Neural cell (in vitro differentiated cells): ENCODE measurements around the gene DENND1A. TPM values are rescaled to one million over a fixed set of nuclear protein-coding genes. Genes with fewer than 3 reads are reported as not detected.
A peak's percentile ranks its signal among the peaks of the same experiment; 100 is the strongest.

Experiments
- H2AFZ ChIP-seq: fragments of 200-600, 300-800 bp; sonication (generic), shearing (Covaris generic); 2 replicates; pipeline ENCODE4 v1.6.0; 2014; ENCODE audit warnings: low read depth, mild to moderate bottlenecking, antibody characterized with exemption, low read length, moderate library complexity
- H3F3A ChIP-seq: fragments of 200-600 bp; shearing (Covaris generic); 2 replicates; pipeline ENCODE4 v1.6.1; 2016; ENCODE audit warnings: mild to moderate bottlenecking, moderate library complexity, mixed read lengths, antibody characterized with exemption, low read length; ENCODE audit not compliant: insufficient read depth, poor library complexity, severe bottlenecking
- H3K27ac ChIP-seq: fragments of 200-600, 300-800 bp; sonication (generic), shearing (Covaris generic); 2 replicates; pipeline ENCODE4 v1.5.1; 2014; ENCODE audit warnings: mild to moderate bottlenecking, low read length, moderate library complexity
- H3K27me3 ChIP-seq: fragments of 300-800, 200-600 bp; sonication (generic), shearing (Covaris generic); 2 replicates; pipeline ENCODE4 v1.6.0; 2014; ENCODE audit warnings: mild to moderate bottlenecking, low read depth, low read length, moderate library complexity; ENCODE audit not compliant: insufficient read depth
- H3K36me3 ChIP-seq: fragments of 300-800, 200-600 bp; sonication (generic), shearing (Covaris generic); 2 replicates; pipeline ENCODE4 v1.5.1; 2014; ENCODE audit warnings: mild to moderate bottlenecking, antibody characterized with exemption, low read length, moderate library complexity; ENCODE audit not compliant: insufficient read depth
- H3K4me2 ChIP-seq: fragments of 300-800, 200-600 bp; sonication (generic), shearing (Covaris generic); 2 replicates; pipeline ENCODE4 v1.6.0; 2014; ENCODE audit warnings: mild to moderate bottlenecking, low read length
- H3K4me3 ChIP-seq: fragments of 300-800, 200-600 bp; sonication (generic), shearing (Covaris generic); 2 replicates; pipeline ENCODE4 v1.5.1; 2014; ENCODE audit warnings: mild to moderate bottlenecking, low read length, moderate library complexity
- H3K79me2 ChIP-seq: fragments of 200-600 bp; shearing (Covaris generic); replicated peaks from 2 replicates; pipeline ENCODE4 v1.6.0; 2014; ENCODE audit warnings: mild to moderate bottlenecking, low read length, moderate library complexity; ENCODE audit not compliant: insufficient read depth
- H3K9ac ChIP-seq: fragments of 300-800, 200-600 bp; sonication (generic), shearing (Covaris generic); 2 replicates; pipeline ENCODE4 v1.6.1; 2016; ENCODE audit warnings: mild to moderate bottlenecking, low read length, mixed read lengths
- H3K9me2 ChIP-seq: fragments of 200-600 bp; shearing (Covaris generic); 2 replicates; pipeline ENCODE4 v1.6.1; 2016; ENCODE audit warnings: mild to moderate bottlenecking, low read length, mixed read lengths; ENCODE audit not compliant: insufficient read depth
- H3K9me3 ChIP-seq: fragments of 200-600, 300-800 bp; sonication (generic), shearing (Covaris generic); 2 replicates; pipeline ENCODE4 v1.6.1; 2016; ENCODE audit warnings: mild to moderate bottlenecking, mixed run types, low read length, moderate library complexity, mixed read lengths
- H4K20me1 ChIP-seq: fragments of 200-600 bp; shearing (Covaris generic); 2 replicates; pipeline ENCODE4 v1.6.1; 2016; ENCODE audit warnings: mild to moderate bottlenecking, mixed run types; ENCODE audit not compliant: insufficient read depth
- EP300 ChIP-seq: fragments of 450-650 bp; conservative IDR thresholded peaks from 2 replicates; pipeline ENCODE4 v1.6.1; 2014; ENCODE audit warnings: antibody characterized with exemption, mild to moderate bottlenecking, moderate library complexity; ENCODE audit not compliant: poor library complexity, severe bottlenecking
- EZH2 ChIP-seq: fragments of 200-600, 300-800 bp; shearing (Covaris generic), sonication (generic); IDR thresholded peaks from 2 replicates; pipeline ENCODE4 v1.6.1; 2014; ENCODE audit warnings: antibody characterized with exemption, low read length, borderline replicate concordance, mild to moderate bottlenecking; ENCODE audit not compliant: insufficient read depth, poor library complexity, severe bottlenecking
- MXI1 ChIP-seq: fragments of 450-650 bp; conservative IDR thresholded peaks from 2 replicates; pipeline ENCODE4 v1.6.1; 2014; ENCODE audit warnings: antibody characterized with exemption, mild to moderate bottlenecking; ENCODE audit not compliant: poor library complexity, severe bottlenecking
- POLR2AphosphoS5 ChIP-seq: IDR thresholded peaks from 2 replicates; pipeline ENCODE4 v1.6.1; 2012
- RAD21 ChIP-seq: fragments of 450-650 bp; conservative IDR thresholded peaks from 2 replicates; pipeline ENCODE4 v1.6.1; 2014; ENCODE audit warnings: antibody characterized with exemption, mild to moderate bottlenecking, moderate library complexity
- SMC3 ChIP-seq: fragments of 450-650 bp; conservative IDR thresholded peaks from 2 replicates; pipeline ENCODE4 v1.6.1; 2014; ENCODE audit warnings: antibody characterized with exemption, mild to moderate bottlenecking, moderate library complexity; ENCODE audit not compliant: poor library complexity
- TAF1 ChIP-seq: IDR thresholded peaks from 2 replicates; pipeline ENCODE4 v1.6.1; 2012; ENCODE audit warnings: low read depth
- polyA plus RNA-seq: library from polyadenylated mRNA; depleted of rRNA; stranded (reverse); fragments of >200 nt; gene quantifications from 2 replicates; pipeline ENCODE4 v1.2.3, GENCODE V29; 2014
- TF ChIP-seq, protein P1 (sequence below): IDR thresholded peaks from 2 replicates; pipeline ENCODE4 v1.6.1; 2012; ENCODE audit warnings: borderline replicate concordance
- TF ChIP-seq, protein P2 (sequence below): fragments of 450-650 bp; IDR thresholded peaks from 2 replicates; pipeline ENCODE4 v1.5.1; 2014; ENCODE audit warnings: antibody characterized with exemption, mild to moderate bottlenecking, moderate library complexity; ENCODE audit not compliant: poor library complexity, severe bottlenecking

The DENND1A gene
- polyA plus RNA-seq, 1 donor from 2014 or later, result 2.3 TPM

DNA sequence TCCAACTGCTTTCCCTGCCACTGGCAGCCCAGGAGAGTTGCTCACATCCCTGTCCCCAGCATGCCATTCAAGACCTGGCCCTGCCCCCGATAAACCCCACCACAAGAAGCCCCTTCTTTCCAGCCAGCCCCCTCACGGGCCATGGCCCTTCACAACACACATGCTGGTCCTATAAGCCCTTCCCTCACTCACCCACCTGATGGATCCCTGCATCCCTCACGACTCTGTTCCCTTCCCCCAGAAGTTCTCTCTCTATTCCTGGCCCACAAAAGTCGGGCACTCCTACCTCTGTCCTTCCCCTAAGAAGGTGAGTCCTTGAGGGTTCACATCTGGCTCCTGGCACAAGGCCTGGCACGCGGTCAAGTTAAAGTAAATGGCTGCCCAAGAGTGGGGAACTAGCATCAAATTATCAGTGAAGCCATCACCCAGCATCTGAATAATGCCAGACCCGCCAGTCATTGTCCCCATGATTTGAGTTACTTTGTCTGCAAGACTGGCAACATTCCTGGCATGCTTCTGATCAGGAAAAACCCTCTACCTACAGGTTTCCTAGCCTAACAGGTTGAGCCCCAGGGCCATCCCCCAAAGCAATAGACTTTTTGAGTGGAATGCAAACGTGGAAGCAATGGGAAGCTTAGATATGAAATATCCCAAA lies 508.0 kb downstream of the DENND1A start:
- Histone ChIP-seq H3K36me3 (no peaks in the 10 kb centered on the region), H3K79me2 (no peaks in the 10 kb centered on the region), H3K27ac (peak overlapping the region; percentile 23), H3F3A (no peaks in the 10 kb centered on the region), H2AFZ (no peak overlapping the region), H3K27me3 (no peaks in the 10 kb centered on the region), H3K4me3 (peak overlapping the region; percentile 55), H3K9me2 (no peaks in the 10 kb centered on the region), H3K9me3 (no peaks in the 10 kb centered on the region), H3K9ac (no peak overlapping the region), H4K20me1 (no peaks in the 10 kb centered on the region), H3K4me2 (peak overlapping the region; percentile 49)
- no peak for TF ChIP-seq RAD21
- TF ChIP-seq POLR2AphosphoS5, result no peak
- TF ChIP-seq SMC3, result no peak
- no peak for TF ChIP-seq MXI1
- TF ChIP-seq TAF1, result no peak
- TF ChIP-seq, protein P1, sequence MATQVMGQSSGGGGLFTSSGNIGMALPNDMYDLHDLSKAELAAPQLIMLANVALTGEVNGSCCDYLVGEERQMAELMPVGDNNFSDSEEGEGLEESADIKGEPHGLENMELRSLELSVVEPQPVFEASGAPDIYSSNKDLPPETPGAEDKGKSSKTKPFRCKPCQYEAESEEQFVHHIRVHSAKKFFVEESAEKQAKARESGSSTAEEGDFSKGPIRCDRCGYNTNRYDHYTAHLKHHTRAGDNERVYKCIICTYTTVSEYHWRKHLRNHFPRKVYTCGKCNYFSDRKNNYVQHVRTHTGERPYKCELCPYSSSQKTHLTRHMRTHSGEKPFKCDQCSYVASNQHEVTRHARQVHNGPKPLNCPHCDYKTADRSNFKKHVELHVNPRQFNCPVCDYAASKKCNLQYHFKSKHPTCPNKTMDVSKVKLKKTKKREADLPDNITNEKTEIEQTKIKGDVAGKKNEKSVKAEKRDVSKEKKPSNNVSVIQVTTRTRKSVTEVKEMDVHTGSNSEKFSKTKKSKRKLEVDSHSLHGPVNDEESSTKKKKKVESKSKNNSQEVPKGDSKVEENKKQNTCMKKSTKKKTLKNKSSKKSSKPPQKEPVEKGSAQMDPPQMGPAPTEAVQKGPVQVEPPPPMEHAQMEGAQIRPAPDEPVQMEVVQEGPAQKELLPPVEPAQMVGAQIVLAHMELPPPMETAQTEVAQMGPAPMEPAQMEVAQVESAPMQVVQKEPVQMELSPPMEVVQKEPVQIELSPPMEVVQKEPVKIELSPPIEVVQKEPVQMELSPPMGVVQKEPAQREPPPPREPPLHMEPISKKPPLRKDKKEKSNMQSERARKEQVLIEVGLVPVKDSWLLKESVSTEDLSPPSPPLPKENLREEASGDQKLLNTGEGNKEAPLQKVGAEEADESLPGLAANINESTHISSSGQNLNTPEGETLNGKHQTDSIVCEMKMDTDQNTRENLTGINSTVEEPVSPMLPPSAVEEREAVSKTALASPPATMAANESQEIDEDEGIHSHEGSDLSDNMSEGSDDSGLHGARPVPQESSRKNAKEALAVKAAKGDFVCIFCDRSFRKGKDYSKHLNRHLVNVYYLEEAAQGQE, result no peak
- no peak for TF ChIP-seq EZH2
- TF ChIP-seq, protein P2, sequence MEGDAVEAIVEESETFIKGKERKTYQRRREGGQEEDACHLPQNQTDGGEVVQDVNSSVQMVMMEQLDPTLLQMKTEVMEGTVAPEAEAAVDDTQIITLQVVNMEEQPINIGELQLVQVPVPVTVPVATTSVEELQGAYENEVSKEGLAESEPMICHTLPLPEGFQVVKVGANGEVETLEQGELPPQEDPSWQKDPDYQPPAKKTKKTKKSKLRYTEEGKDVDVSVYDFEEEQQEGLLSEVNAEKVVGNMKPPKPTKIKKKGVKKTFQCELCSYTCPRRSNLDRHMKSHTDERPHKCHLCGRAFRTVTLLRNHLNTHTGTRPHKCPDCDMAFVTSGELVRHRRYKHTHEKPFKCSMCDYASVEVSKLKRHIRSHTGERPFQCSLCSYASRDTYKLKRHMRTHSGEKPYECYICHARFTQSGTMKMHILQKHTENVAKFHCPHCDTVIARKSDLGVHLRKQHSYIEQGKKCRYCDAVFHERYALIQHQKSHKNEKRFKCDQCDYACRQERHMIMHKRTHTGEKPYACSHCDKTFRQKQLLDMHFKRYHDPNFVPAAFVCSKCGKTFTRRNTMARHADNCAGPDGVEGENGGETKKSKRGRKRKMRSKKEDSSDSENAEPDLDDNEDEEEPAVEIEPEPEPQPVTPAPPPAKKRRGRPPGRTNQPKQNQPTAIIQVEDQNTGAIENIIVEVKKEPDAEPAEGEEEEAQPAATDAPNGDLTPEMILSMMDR, result no peak
- TF ChIP-seq EP300, result no peak

DNA sequence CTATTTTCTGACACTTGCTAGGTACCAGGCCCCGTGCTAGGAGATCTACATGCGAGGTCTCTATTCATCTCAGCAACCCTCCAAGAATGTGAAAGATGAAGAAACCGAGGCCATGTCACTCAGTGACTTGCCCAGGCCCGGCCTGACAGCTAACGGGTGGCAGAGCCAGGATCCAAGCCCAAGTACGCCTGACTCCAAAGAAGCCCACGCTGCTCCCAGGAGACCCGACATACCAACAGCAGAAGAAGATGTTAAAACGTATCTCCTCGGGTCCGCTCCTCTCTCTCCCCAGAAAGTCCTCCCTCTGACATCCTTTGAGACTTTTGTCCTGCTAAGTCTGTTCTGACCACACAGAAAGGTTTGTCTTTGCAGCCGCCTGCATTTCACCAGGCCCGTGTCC lies 508.7 kb downstream of the DENND1A start:
- no peaks in the 10 kb centered on the region for H3F3A ChIP-seq
- no peaks in the 10 kb centered on the region for H3K79me2 ChIP-seq
- no peak overlapping the region for H3K9ac ChIP-seq
- no peak overlapping the region for H3K27ac ChIP-seq
- no peaks in the 10 kb centered on the region for H3K9me2 ChIP-seq
- H2AFZ ChIP-seq, result no peak overlapping the region
- H3K27me3 ChIP-seq, result no peaks in the 10 kb centered on the region
- H3K4me2 ChIP-seq, result no peak overlapping the region
- no peak overlapping the region for H3K4me3 ChIP-seq
- H3K36me3 ChIP-seq, result no peaks in the 10 kb centered on the region
- no peaks in the 10 kb centered on the region for H4K20me1 ChIP-seq
- TF ChIP-seq POLR2AphosphoS5 (no peak), MXI1 (no peak), EZH2 (no peak), RAD21 (no peak), TAF1 (no peak), EP300 (no peak), SMC3 (no peak)
- TF ChIP-seq, protein P2, result no peak
- TF ChIP-seq, protein P1, result no peak
- no peaks in the 10 kb centered on the region for H3K9me3 ChIP-seq
